NCI-H2196 treated with DMSO at 0.1 percent for 48 hours (cell line): ENCODE results near the gene EHMT1.
A peak's percentile ranks its signal among the peaks of the same experiment; 100 is the strongest.
"Not testable (repeated sequence)": the region's sequence is repeated elsewhere in the genome, so short reads cannot be mapped to it uniquely, and the experiment has no call there.

ENCODE experiments used
- DNase-seq: peaks from one replicate; lab custom pipeline; 2025; ENCODE audit not compliant: unreplicated experiment; lab: John Stamatoyannopoulos, UW

Gene EHMT1

DNA sequence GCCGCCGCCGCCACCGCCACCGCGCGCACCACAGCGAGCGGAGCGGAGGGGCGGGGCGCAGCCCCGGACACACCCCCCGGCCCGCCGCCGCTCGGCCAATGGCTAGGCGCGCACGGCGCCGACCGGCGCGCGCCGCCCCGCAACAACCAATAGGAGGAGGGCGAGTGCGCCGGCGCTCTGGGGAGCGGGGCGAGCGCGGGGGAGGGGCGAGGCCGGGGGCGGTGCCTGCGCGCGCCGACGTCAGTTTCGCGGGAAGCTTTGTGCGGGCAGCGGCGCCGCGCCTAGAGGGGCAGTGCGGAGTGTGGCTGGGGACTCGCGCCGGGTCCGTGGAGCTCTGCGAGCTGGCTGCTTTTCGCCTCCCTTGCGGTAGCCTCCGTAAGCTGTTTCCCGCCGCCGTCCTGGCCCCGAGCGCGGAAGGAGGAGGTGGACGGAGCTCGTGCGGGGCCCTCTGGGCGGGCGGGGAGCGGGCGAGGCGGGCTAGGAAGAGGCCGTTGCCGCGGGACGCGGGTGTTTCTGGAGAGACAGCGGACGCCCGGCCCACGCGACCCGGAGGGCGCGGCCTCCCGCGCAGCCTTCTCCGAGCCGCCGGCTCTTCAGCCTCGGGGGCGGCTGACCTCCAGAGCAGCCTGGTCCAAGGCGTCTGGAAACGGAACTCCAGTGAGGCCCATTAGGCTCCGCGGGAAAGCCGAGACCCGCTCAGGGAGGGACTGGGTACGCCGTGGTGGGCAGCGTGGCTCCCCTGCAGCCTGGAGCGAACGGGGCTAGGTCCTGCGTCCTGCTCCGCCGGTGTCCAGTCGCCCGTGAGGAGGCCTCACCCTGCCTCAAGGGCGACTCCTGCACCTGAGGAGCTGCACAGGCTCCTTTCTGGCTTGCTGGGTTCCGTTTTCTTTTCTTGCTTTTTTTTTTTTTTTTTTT lies 28.1 kb upstream of the EHMT1 start, which contains the start of gene ZMYND19:
Gene ZMYND19, minus strand, starts transcription at position 44 of the 915 bp plus-strand sequence. CDS start 249 bp downstream, outside the sequence.
- DNase-seq, result peak; percentile 90

DNA sequence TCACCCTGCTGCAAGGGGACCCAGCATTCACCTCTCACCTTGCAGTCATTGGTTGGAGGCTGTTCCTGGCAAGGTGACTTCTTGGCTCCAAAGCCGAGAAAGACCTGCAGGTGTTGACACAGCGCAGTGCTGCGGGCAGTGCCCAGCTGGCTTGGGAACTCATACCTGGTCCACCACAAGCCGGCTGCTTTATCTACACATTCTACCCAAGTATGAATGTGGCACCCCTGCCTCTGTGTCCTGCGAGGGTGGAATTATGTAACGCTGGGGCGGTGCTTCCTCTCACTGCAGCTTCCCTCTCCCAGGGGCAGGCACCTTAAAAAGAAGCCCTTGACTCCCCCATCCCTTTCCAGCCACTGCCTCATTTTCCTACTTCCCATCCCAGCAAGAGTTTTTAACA lies 26.0 kb upstream of the EHMT1 start:
- peak; percentile 50 for DNase-seq

DNA sequence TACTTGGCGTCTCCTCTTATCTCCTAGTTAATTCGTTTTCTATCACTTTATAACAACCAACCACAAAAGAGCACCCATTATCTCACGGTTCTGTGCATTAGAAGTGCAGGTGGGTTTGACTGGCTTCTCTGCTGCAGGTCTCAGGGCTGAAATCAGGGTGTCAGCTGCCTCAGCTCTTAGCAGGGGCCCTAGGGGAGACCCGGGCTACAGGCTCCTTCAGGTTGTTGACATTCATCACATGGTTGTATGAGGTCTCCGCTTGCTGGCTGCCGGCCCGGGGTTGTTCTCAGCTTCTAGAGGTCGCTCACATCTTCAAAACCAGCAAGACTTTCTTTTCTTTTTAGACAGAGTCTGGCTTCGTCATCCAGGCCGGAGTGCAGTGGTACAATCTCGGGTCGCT lies 25.6 kb upstream of the EHMT1 start:
- no peak for DNase-seq

DNA sequence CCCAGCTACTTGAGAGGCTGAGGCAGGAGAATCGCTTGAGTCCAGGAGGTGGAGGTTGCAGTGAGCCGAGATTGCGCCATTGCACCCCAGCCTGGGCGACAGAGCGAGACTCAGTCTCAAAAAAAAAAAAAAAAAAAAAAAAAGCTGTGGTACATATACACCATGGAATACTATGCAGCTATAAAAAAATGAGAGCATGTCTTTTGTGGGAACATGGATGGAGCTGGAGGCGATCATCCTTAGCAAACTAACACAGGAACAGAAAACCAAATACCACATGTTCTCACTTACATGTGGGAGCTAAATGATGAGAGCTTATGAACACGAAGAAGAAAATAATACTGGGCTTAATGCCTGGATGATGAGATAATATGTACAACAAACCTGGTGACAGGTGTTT lies 22.2 kb upstream of the EHMT1 start:
- not testable (repeated sequence) for DNase-seq

DNA sequence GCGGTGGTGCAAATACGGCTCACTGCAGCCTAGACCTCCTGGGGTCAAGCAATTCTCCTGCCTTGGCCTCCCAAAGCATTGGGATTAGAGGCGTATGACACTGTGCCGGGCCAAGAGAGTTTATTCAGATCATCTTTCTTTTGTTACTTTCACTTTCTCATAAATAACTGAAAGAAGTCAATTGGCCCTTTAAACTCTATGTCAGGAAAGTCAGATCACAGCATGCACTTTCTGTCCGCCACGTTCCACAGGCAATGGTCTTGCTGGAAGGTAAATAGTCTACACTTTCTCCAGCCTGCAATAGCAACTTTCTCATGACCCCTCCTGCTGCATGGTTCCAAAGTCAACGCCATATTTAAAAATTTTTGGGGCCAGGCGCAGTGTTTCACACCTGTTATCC lies 19.9 kb upstream of the EHMT1 start:
- no peak for DNase-seq

DNA sequence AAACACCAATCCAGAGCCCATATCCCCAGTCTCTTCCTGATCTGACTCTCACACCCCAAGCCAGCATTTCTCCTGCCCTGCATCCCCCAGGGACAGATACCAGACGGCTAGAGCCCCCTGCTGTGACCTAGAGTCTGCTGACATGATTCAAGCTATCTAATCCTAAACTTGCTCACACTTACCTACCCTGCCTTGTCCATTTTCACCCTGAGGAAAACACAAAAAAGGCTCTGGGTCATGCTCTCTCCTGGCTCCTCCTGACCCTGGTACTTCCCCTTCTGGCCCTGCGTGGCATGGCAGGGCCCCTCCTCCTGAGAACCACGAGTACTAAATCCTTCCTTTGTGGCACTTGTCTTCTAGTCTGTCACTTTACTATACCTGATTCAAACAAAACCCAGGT lies 16.1 kb upstream of the EHMT1 start:
- DNase-seq, result no peak

DNA sequence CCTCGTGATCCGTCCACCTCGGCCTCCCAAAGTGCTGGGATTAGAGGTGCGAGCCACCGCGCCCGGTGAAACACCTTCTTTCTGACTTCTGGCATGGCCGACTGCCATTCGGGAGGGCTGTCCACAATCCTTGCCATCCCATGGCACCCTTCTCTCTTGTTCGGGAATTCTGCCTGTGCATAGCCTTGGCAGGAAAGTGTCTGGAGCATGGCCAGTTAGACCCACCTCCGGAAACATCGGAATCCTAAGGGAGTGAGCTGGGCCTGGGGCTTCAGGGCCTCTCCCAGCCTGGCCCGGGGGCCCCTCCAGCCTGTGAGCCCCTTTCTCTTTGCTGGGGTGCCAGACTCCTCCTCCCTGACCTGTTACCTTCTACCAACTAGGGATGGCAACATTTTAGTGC lies 14.9 kb upstream of the EHMT1 start:
- no peak for DNase-seq

DNA sequence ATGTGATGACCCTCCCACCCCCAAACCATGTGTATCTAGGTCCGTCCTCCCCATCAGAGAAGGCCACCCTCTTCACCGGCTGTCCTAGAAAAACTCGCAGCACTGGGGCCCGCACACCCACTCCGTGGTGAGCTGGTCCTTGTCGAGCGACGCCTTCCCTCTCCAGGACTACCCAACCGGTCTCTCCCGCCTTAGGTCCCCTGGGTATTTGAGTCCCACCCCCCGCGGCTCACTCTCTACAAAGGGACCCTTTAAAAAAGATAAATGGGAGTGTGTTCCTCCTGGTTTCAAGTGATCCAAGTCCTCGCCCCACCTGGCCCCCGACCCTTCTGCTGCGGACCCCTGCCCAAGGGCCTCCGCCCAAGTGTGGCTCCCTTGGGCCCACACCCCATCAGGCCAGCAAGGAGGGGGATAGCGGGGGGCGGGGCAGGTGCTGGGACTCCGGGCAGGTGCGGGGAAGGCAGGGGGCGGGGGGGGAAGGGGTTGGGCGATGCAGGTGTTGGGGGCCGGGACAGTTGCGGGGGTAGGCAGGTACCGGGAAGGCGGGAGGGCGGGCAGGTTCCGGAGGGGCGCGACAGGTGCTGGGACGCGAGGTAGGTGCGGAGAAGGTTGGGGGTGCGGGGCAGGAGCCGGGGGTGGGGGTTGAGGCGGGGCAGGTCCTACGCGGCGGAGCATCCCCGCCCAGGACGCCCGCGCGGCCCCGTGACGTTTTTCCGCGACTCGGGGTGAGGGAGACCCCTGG lies 14.3 kb upstream of the EHMT1 start:
- no peak for DNase-seq

DNA sequence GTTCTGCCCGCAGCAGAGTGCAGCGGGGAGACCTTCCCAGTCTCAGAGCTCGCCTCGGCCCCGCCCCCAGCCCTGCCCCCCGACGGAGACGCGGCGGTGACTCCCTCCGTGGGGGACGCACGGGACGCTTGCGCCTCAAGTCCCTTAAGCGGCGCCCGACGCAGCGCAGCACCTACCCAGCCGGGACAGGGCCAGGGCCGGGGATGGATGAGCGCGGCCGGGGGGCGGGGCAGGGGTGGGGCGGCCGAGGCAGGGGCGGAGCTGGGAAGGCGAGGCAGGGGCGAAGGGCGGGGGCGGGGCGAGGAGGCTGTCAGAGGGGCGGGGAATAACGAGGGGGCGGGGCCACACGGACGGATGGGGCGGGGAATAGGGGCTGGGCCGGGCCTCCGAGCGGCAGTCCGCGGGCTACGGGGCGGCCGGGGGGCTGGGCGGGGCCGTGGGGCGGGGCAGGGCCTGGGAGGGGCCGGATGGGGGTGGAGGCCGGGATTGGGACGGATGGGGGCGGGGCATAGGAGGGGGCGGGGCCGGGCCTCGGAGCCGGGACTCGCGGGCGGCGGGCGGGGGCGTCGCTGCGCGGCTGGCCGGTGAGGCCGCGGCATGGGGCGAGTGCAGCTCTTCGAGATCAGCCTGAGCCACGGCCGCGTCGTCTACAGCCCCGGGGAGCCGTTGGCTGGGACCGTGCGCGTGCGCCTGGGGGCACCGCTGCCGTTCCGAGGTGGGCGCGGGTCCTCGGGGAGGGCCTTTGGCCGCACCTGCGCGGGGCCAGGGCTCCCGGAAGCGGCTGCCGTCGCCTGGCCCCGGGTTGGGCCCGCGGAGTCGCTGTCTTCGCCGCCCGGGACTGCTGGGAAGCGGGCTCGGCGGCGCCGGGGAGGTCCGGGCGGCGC lies 13.4 kb upstream of the EHMT1 start, which contains the start of gene ARRDC1:
Gene ARRDC1, plus strand, starts transcription at position 566 of the 884 bp plus-strand sequence. Its CDS starts 32 bp downstream, at position 598.
- DNase-seq, result peak; percentile 62

DNA sequence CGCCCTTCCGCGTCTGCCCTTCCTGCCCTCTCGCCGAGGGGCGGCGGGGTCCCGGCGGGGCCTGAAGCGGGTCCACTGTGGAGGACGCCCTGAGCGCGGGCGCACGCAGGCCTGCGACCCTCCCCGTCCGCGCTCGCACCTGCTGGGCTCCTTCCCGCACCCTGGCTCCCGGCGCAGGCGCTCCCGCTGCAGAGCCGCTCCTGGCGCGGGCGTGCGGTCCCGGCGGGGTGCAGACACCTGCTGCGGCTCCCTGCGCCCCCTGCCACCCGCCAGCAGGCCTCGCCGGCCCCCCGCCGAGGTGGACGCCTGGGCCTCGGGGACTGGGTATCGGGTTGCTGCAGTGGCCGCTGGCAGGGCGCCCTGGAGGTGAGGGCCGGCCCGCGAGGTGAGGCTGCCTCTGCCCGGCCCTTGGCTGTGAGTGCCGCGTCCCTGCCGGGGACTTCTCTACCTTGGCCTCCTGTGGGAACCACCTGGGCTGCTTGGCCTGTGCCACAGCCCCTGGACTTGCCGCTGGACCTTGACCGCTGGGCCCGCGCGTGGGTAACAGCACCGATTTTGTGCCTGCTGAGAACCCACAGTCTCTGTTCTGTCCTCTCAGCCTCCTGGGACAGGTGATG lies 12.7 kb upstream of the EHMT1 start:
- DNase-seq, result no peak

DNA sequence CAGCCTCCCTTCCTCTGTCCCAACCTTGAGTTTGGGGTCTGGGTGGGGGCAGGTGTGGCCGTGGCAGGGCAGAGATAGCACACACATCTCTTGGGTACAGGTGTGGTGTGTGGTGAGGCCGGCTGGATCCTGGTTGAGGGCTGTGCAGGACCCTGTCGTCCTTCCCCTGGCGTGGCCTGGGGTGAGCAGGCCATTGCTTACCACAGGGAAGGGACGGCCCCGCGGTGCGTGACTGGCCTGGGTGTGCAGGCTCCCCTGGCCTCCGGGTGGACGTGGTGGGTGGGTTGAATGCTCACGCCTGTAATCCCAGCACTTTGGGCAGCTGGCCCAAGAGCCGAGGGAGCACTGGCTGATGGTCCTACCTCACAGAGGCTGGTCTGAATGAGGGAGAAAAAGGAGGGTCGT lies 12.1 kb upstream of the EHMT1 start:
- DNase-seq, result no peak

DNA sequence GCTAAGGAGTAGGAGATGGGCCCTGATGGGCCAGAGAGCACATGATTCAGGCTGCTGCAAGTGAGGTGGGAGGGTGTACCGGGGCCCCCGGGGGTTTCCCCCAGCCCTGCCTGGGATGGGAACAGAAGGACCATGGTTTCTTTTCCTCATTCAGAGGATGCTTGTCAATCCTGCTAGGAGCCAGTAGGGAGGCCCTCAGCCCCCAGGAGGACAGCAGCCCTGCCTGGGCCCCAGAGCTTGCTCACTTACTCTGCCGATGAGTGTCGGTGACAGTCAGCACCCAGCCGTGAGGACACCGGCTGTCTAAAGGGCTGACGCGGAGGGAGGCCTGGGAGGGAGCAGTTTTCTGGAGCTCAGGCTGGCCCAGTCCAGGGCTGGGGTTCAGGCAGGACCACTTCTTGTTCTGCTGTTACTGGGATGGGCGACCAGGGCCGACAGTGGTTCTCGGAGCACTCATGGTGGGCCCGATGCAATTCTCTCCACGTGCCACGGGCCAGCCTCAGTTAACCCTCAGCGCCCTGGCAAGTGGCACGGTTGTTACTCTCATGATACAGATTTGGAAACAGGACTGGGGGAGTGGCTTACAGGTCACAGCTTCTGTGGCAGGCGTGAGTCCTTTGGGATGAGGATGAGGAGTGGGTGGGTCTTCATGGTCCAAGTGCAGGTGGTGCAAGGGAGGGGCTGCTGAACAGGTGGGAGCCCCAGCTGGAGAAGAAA lies 11.5 kb upstream of the EHMT1 start:
- DNase-seq, result no peak

DNA sequence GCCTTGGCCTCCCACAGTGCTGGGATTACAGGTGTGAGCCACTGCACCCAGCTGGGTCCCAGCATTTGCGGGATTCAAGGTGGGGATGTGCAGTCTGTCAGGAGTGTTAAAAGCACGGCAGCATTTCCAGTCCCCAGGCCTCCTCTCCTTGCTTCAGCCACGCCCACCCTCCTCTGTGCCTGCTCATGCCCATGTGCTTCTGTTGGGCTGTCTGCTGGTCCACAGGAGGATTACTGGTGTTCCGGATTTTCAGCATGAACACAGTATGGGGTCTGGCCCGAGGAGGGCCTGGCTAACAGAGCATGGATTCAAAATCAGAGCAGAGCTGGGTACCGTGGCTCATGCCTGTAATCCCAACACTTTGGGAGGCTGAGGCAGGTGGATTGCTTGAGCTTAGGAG lies 7.9 kb upstream of the EHMT1 start:
- no peak for DNase-seq

DNA sequence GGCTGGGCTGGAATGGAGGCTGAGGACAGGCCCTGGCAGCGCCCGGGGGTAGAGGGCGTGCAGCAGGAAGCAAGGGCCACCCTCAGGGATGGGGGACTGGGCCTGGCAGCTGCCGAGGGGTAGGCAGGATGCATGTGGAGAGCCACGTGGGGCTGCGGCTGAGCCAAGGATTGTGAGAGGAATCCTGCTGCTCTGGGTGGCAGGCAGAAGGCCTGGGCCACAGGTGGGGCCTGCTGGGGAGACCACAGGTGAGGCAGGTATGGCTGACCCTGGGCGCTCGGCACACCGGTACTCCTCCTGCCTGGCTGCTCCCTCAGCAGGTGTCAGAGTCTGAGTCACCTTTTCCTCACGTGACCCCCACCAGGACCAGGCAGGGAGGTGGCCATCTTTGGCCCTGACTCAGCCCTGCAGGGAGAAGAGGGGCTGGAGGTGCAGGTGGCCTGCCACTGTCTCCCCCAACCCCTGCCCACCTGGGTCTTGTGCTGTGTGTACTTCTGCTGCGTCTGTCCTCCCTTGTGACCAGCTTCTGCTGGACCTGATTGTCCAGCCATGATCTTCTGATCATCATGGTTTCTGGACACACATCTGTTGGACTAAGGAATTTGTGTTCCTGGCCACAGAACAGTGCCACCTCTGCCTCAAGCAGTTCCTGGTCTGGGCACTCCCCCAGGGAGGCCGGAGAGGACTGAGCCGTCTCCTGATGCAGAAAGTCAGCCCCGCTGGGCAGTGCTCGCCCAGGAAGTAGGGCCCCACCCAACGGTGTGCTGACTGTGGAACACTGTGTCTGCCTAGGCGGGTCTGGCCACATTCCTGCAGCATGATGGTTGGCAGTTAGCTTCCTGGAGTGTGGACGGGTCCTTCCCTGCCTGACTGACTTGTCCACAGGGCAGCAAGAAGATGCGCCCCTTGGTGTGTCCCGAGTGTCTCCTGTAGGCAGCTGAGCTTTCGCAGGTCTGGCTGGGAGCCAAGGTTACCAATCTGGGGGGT lies 6.9 kb upstream of the EHMT1 start:
- DNase-seq, result peak; percentile 81

DNA sequence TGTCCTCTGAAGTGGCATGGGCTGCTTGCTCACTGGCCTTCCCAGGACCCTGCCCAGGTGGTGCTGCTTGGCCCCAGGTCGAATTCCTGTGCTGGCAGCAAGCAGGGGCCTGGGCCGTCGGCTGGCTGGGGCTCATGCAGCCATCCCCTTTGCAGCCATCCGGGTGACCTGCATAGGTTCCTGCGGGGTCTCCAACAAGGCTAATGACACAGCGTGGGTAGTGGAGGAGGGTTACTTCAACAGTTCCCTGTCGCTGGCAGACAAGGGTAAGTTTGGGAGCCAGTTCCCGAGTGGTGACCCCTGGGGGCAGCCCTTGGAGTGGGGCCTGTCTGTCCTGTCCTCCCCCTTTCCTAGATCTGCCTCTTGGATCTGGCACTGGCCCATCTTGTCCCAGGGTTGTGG lies 6.1 kb upstream of the EHMT1 start:
- DNase-seq, result no peak

DNA sequence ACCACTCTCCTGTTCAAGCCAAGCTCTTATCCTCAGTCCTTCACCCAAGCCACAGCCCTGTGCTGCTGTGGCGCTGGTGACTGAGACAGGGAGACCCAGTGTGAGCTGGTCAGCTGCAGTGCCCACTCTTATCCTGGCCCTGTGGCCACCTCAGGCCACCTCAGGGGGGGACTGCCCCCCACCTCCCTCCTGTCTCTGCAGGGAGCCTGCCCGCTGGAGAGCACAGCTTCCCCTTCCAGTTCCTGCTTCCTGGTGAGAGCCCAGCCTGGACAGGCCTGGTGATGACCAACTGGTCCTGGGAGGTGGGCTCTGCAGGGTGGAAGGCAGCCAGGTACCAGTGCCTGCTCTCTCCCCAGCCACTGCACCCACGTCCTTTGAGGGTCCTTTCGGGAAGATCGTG lies 5.5 kb upstream of the EHMT1 start:
- no peak for DNase-seq

DNA sequence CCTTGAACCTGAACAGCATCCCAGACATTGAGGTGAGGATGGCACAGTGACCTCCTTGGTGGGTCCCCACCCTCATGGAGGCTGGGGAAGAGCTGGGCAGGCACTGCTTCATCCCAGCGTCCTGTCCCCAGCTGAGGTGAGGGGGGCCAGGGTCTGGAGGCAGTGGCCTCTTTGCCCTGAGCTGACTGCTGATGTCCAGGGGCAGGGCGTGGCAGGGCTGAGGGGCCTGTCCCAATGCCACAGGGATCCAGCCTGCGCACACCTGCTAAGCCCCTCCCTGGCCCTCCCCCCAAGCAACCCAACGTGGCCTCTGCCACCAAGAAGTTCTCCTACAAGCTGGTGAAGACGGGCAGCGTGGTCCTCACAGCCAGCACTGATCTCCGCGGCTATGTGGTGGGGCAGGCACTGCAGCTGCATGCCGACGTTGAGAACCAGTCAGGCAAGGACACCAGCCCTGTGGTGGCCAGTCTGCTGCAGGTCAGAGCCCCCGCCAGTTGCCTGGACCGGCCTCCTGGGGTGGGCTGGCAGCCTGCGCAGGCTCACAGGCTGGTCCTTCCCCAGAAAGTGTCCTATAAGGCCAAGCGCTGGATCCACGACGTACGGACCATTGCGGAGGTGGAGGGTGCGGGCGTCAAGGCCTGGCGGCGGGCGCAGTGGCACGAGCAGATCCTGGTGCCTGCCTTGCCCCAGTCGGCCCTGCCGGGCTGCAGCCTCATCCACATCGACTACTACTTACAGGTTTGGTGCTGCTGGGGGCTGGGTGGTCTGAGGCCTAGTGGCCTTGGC lies 4.9 kb upstream of the EHMT1 start:
- DNase-seq, result no peak
